Ovary (tissue), 9 donors: Measurements from ENCODE around the gene NEDD4L. TPM values are rescaled to one million over a fixed set of nuclear protein-coding genes. Genes with fewer than 3 reads are reported as not detected.
A peak's percentile ranks its signal among the peaks of the same experiment; 100 is the strongest.

Experiments used
- DNase-seq, 5 donors: peaks; one replicate each; pipeline ENCODE4 v3.0.0-alpha.2; 2019 to 2020
- H3K27ac ChIP-seq, 2 donors: fragments of 200-600 bp; one replicate each; pipeline versions ENCODE4 v1.5.1 to v1.8.0; 2019 to 2022
- H3K27me3 ChIP-seq: fragments of 200-600 bp; one replicate; pipeline ENCODE4 v1.8.0; 2022
- H3K36me3 ChIP-seq: fragments of 200-600 bp; sonication (generic); one replicate; pipeline ENCODE4 v1.5.1; 2019
- H3K4me1 ChIP-seq: one replicate; pipeline ENCODE4 v1.8.1; 2013; ENCODE audit warnings: mild to moderate bottlenecking, moderate library complexity; ENCODE audit not compliant: insufficient read depth
- H3K4me3 ChIP-seq: fragments of 200-600 bp; sonication (generic); one replicate; pipeline ENCODE4 v1.5.1; 2017
- H3K9me3 ChIP-seq, 2 donors: fragments of 200-600 bp in 1 of 2; sonication (generic) in 1 of 2; one replicate each; pipeline versions ENCODE4 v1.5.1 to v1.8.1; 2013 to 2019; ENCODE audit warnings: mild to moderate bottlenecking in 1 of 2, moderate library complexity in 1 of 2
- CTCF ChIP-seq, 3 donors: fragments of 450-650 bp in 2 of 3; fragments of 200-600 bp in 1 of 3; IDR thresholded peaks; one replicate each; pipeline versions ENCODE4 v1.5.1 to v1.8.0; 2016 to 2022; ENCODE audit warnings: antibody characterized with exemption in 3 of 3, mild to moderate bottlenecking in 1 of 3
- EP300 ChIP-seq: sonication (generic); formaldehyde crosslinking; IDR thresholded peaks from one replicate; pipeline ENCODE4 v1.6.1; 2017; ENCODE audit warnings: antibody characterized with exemption
- POLR2A ChIP-seq: fragments of 450-650 bp; IDR thresholded peaks from one replicate; pipeline ENCODE4 v1.6.1; 2017; ENCODE audit warnings: antibody characterized with exemption, mild to moderate bottlenecking, moderate library complexity
- WGBS, 3 donors: extraction: QIAGEN DNeasy Blood & Tissue Kit in 1 of 3; methylation state at CpG; one replicate each; pipeline versions ENCODE4 v1.1.5 to v1.1.7; 2013 to 2017; 5-methylcytosine and 5-hydroxymethylcytosine counted together
- intact Hi-C, 4 donors: fragments of 100-400 bp; cut with DNase I; formaldehyde crosslinking; loops; one replicate each; pipeline versions ENCODE4 v1.11.0 to v1.15.1; 2022 to 2023
- polyA plus RNA-seq, 2 donors: library from polyadenylated mRNA; stranded (reverse); fragments of 200-250 nt in 1 of 2; fragments of 350-450 nt in 1 of 2; fragmentation: Illumina TruSeq in 1 of 2; extraction: RNeasy Lipid Tissue Mini Kit (QIAGEN cat#74804) in 1 of 2; gene quantifications; one replicate each; pipeline ENCODE4 v1.2.3, GENCODE V29; 2013 to 2014
- total RNA-seq, 7 donors: library from RNA; depleted of rRNA in 2 of 7; stranded (reverse); fragments of >200 nt in 2 of 7; fragmentation: NEBNext Ultra II Directional in 3 of 7; extraction: Animal tissue kit (Norgen Biotek cat#: 25700) in 3 of 7; gene quantifications; one replicate each; pipeline versions ENCODE4 v1.1.0 to v1.2.4, GENCODE V29; 2016 to 2023
- donor health status: DM: no; HTN: no; CAD: no; lungs with moderate emphysema.
- donor health status: DM: no; HTN: no; CAD: no.
- donor health status: Bipolar disorder and iron deficiency.
- donor health status: DM: yes; HTN: yes; CAD: no.
- donor health status: DM: no; HTN: no; CAD: no.
- donor health status: DM: yes; HTN: yes; CAD: no.

Gene NEDD4L
- total and polyA plus RNA-seq, 9 donors = 11.0 to 75.2 (median 18.2) TPM

- Histone ChIP-seq H3K27me3 (no peaks in the 10 kb centered on the region), H3K27ac (no peak overlapping the region), H3K36me3 (no peaks in the 10 kb centered on the region), H3K9me3 (no peaks in the 10 kb centered on the region), H3K4me1 (no peaks in the 10 kb centered on the region), H3K4me3 (no peak overlapping the region)
- 92 to 94% (median 93%) methylated on average over 3 of the region's 3 CpGs for WGBS, 3 donors
- no peak for TF ChIP-seq POLR2A
- TF ChIP-seq EP300 = no peak
- TF ChIP-seq CTCF (IDR thresholded peaks at IDR 0.05) = no peak
- DNase-seq = no peak
- intact Hi-C loops = no loop called here
These were observed 6.0 kb upstream of the NEDD4L start for GRCh38 chr18:58038063-58038462.

GRCh38 chr18:58041633-58042032, 2.4 kb upstream of the NEDD4L start:
- Histone ChIP-seq H3K36me3 (no peaks in the 10 kb centered on the region), H3K4me3 (no peak overlapping the region), H3K9me3 (no peaks in the 10 kb centered on the region), H3K27ac (no peak overlapping the region), H3K27me3 (no peaks in the 10 kb centered on the region), H3K4me1 (peaks cover 3% of the 10 kb centered on the region)
- DNase-seq = no peak
- intact Hi-C loops = loop anchor here in 3 of 4 donors (10.0 kb wide), 4 partner anchors 83 to 723 kb away; partner anchors contain the start of gene NARS1 (in 1 of the 3)
- WGBS, 3 donors = 44 to 58% (median 53%) methylated on average over 4 of the region's 4 CpGs
- no peak for TF ChIP-seq POLR2A
- TF ChIP-seq CTCF (IDR thresholded peaks at IDR 0.05) = no peak
- no peak for TF ChIP-seq EP300

- intact Hi-C loops = loop anchor here in 3 of 4 donors (10.0 kb wide), 4 partner anchors 82 to 722 kb away; partner anchors contain the start of gene NARS1 (in 1 of the 3)
- no peak for TF ChIP-seq CTCF (IDR thresholded peaks at IDR 0.05)
- no peak for TF ChIP-seq POLR2A
- no peak for TF ChIP-seq EP300
- Histone ChIP-seq H3K27me3 (no peaks in the 10 kb centered on the region), H3K27ac (no peak overlapping the region), H3K36me3 (no peaks in the 10 kb centered on the region), H3K9me3 (no peaks in the 10 kb centered on the region), H3K4me1 (peaks cover 4% of the 10 kb centered on the region), H3K4me3 (peak overlapping the region; percentile 80)
- no peak for DNase-seq
- WGBS, 3 donors = 7 to 13% (median 9%) methylated on average over 19 of the region's 19 CpGs
These were observed 1.1 kb upstream of the NEDD4L start for GRCh38 chr18:58042826-58043490.

DNA sequence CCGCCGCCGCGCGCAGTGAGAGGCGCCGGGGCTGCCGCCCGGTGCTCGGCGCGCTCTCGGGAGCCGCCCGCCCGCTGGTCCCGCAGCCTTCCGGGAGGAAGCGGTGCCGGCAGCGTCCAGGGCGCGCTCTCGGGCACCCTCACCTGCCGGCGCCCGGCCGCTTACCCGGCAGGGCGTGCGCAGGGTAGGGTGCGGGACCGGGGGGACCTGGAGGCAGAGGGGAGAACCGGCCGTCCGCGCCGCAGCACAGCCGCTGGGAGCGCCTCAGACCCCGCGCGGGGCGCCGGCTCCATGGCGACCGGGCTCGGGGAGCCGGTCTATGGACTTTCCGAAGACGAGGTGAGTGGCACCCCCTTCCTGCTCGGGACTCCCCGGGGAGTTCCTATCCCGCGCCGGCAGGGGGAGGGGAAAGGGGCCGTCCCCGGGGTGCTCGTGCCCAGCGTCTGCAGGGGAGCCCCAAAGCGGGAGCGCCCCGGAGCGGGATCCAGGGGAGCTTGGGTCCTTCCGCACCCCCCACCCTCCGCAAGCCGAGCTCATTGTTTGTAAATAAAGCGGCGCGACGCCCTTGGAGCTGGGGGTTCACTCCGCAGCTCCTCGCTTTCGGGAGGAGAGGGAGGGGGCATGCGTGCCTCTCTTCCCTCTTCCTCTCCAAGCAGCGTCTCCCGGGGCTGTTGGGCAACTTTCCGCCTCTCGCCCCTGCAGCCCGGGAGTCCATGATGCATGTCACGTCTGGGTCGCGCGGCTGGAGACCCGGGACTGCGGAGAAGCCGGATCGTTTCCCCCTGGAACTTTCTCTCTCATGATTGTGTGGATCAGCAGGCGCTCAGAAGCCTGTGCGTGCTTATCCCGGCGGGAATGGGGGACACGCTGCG, 580 bp downstream of the NEDD4L start:
- H3K27ac ChIP-seq = peak overlapping the region; percentile 67 to 86

More for the DNA sequence above, 580 bp downstream of the NEDD4L start:
- TF ChIP-seq CTCF (IDR thresholded peaks at IDR 0.05) (peak in 2 of 3 donors; percentile 18 to 27), POLR2A (no peak), EP300 (no peak)
- DNase-seq = peak; percentile 30 to 63 (median 54)
- H3K4me3 ChIP-seq = peak overlapping the region; percentile 80
- no peaks in the 10 kb centered on the region for H3K36me3 ChIP-seq
- no peaks in the 10 kb centered on the region for H3K27me3 ChIP-seq
- intact Hi-C loops = loop anchor here (2.0 to 10.0 kb wide), 6 partner anchors 78 to 720 kb away; partner anchors contain the start of gene NARS1 (in 1 of the 4)
- H3K4me1 ChIP-seq = peaks cover 7% of the 10 kb centered on the region
- H3K9me3 ChIP-seq = no peaks in the 10 kb centered on the region
- 0 to 1% (median 0%) methylated on average over 67 to 94 of the region's 94 CpGs for WGBS, 3 donors
